ENCODE results near the gene NRDE2.

The NRDE2 gene

DNA sequence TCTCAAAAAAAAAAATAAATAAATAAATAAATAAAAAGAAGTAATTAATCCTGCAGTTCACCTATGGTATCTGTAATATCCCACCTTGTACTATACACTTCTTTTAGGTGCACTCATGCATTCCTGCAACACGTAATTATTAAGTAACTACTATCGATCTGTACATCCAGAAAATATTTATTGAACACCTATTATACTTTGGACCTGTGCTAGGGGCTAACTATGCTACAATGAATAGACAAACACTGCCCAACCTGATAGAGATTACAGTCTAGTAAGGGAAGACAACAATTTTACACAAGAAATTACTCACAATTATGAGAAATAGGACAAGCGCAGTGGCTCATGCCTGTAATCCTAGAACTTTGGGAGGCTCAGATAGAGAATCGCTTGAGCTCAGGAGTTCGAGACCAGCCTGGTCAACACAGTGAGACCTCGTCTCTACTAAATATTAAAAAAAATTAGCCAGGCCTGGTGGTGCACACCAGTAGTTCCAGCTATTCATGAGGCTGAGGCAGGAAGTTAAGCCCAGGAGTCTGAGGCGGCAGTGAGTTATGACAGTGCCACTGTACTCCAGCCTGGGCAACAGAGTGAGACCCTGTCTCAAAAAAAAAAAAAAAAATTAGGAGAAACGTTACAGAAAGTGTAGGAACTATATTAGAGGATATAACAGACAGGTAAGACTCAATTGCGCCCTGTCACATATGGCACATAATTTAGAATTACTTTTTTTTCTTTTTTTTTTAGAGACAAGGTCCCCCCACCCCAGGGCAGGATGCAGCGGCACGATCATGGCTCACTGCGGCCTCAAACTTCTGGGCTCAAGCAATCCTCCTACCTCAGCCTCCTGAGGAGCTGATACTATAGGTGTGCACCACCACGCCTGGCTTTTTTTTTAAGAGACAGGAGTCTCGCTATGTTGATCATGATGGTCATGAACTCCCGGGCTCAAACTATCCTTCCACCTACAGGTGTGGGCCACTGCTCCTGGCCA, 1.2 kb downstream of the NRDE2 start:
- Histone ChIP-seq H3K4me3 (ENCODE audit: low read length) (peak overlapping the region; percentile 85), H3K27ac (ENCODE audit: low read depth, low read length) (peak overlapping the region; percentile 88), H3K36me3 (ENCODE audit: control insufficient read depth, insufficient read depth, low read length) (no peaks in the 10 kb centered on the region), H3K4me1 (ENCODE audit: control insufficient read depth, insufficient read depth, low read length) (no peaks in the 10 kb centered on the region), H3K27me3 (ENCODE audit: control insufficient read depth, insufficient read depth, low read length) (no peaks in the 10 kb centered on the region), H3K9ac (ENCODE audit: low read length) (no peak overlapping the region)

GRCh38 chr14:90321891-90322290, 9.8 kb downstream of the NRDE2 start:
- H3K9ac ChIP-seq (ENCODE audit: low read length): no peak overlapping the region
- no peak overlapping the region for H3K4me3 ChIP-seq (ENCODE audit: low read length)
- peaks cover 3% of the 10 kb centered on the region for H3K36me3 ChIP-seq (ENCODE audit: control insufficient read depth, insufficient read depth, low read length)
- H3K27ac ChIP-seq (ENCODE audit: low read depth, low read length): no peak overlapping the region
- no peaks in the 10 kb centered on the region for H3K4me1 ChIP-seq (ENCODE audit: control insufficient read depth, insufficient read depth, low read length)
- no peaks in the 10 kb centered on the region for H3K27me3 ChIP-seq (ENCODE audit: control insufficient read depth, insufficient read depth, low read length)

DNA sequence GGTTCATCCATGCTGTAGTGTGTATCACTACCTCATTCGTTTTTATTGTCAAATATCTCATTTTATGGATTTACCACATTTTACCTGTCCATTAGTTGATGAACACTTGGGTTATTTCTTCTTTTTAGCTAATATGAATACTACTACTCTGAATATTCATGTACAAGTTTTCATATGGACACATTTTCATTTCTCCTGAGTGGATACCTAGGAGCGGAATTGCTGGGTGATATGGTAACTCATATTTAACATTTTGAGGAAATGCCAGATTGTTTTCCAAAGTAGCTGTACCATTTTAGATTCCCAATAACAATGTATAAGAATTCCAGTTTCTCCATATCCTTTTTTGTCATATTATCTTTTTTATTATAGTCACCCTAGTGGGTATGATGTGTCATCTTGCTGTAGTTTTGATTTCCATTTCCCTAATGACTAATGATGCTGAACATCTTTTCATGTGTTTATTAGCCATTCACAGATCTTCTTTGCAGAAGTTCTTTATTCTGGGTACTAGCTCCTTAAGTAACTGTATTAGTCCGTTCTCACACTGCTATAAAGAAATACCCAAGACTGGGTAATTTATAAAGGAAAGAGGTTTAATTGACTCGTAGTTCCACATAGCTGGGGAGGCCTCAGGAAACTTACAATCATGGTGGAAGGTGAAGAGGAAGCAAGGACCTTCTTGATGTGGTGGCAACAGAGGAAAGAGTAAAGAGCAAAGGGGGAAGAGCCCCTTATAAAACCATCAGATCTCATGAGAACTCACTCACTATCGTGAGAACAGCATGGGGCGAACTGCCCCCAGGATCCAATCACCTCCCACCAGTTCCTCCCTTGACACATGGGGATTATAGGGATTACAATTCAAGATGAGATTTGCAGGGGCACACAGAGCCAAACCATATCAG, 11.9 kb downstream of the NRDE2 start:
- Histone ChIP-seq H3K9ac (ENCODE audit: low read length) (no peak overlapping the region), H3K4me1 (ENCODE audit: control insufficient read depth, insufficient read depth, low read length) (no peaks in the 10 kb centered on the region), H3K36me3 (ENCODE audit: control insufficient read depth, insufficient read depth, low read length) (peaks cover 6% of the 10 kb centered on the region), H3K27ac (ENCODE audit: low read depth, low read length) (no peak overlapping the region), H3K4me3 (ENCODE audit: low read length) (no peak overlapping the region), H3K27me3 (ENCODE audit: control insufficient read depth, insufficient read depth, low read length) (no peaks in the 10 kb centered on the region)

GRCh38 chr14:90319173-90319572, 12.6 kb downstream of the NRDE2 start:
- Histone ChIP-seq H3K36me3 (ENCODE audit: control insufficient read depth, insufficient read depth, low read length) (peaks cover 9% of the 10 kb centered on the region), H3K4me3 (ENCODE audit: low read length) (no peak overlapping the region), H3K27ac (ENCODE audit: low read depth, low read length) (no peak overlapping the region), H3K9ac (ENCODE audit: low read length) (no peak overlapping the region), H3K4me1 (ENCODE audit: control insufficient read depth, insufficient read depth, low read length) (no peaks in the 10 kb centered on the region), H3K27me3 (ENCODE audit: control insufficient read depth, insufficient read depth, low read length) (no peaks in the 10 kb centered on the region)

DNA sequence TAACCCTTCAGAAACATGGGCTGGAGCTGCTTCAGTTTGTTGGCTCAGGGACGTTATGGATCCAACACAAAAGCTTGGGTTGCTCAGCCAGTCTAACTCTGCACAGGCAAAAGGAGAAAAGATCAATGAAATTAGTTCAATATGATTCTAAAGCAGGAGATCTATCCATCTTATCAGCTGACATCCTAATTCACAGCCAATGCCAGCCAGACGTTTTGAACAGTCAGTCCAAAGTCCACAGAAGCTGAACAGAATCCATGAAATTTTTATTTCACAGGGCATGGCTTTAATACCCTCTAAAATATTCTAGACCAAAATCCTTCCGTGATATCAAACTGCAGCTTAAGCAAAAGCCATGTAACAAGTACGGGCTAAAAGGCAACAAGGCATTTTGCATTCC, 13.7 kb downstream of the NRDE2 start:
- no peak overlapping the region for H3K27ac ChIP-seq (ENCODE audit: low read depth, low read length)
- H3K27me3 ChIP-seq (ENCODE audit: control insufficient read depth, insufficient read depth, low read length): no peaks in the 10 kb centered on the region
- no peak overlapping the region for H3K4me3 ChIP-seq (ENCODE audit: low read length)
- peaks cover 12% of the 10 kb centered on the region for H3K36me3 ChIP-seq (ENCODE audit: control insufficient read depth, insufficient read depth, low read length)
- no peaks in the 10 kb centered on the region for H3K4me1 ChIP-seq (ENCODE audit: control insufficient read depth, insufficient read depth, low read length)
- H3K9ac ChIP-seq (ENCODE audit: low read length): no peak overlapping the region

- peaks cover 12% of the 10 kb centered on the region for H3K36me3 ChIP-seq (ENCODE audit: control insufficient read depth, insufficient read depth, low read length)
- no peak overlapping the region for H3K27ac ChIP-seq (ENCODE audit: low read depth, low read length)
- H3K4me3 ChIP-seq (ENCODE audit: low read length): no peak overlapping the region
- no peaks in the 10 kb centered on the region for H3K27me3 ChIP-seq (ENCODE audit: control insufficient read depth, insufficient read depth, low read length)
- H3K9ac ChIP-seq (ENCODE audit: low read length): no peak overlapping the region
- no peaks in the 10 kb centered on the region for H3K4me1 ChIP-seq (ENCODE audit: control insufficient read depth, insufficient read depth, low read length)
Measured at GRCh38 chr14:90317286-90317685, 14.5 kb downstream of the NRDE2 start.

DNA sequence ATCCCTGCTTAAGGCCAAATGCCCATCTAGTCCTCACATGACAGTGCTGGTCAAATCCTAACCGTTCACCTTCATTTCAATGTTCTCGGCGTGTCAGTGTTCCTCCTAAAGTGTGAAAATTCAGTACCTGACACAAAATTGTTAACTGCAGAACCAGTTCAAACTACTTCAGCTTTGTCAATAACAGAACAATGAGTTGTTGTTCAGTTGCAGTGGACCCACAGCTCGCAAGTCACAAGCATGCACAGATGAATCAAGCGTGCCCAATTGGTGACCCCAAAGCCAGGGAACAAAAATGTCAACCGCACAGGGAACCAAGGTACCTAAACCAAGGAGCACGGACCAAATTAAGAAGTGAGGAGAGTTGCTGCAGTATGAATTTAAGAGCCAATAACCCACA, 23.2 kb downstream of the NRDE2 start:
- Histone ChIP-seq H3K4me1 (ENCODE audit: control insufficient read depth, insufficient read depth, low read length) (no peaks in the 10 kb centered on the region), H3K9ac (ENCODE audit: low read length) (no peak overlapping the region), H3K27me3 (ENCODE audit: control insufficient read depth, insufficient read depth, low read length) (no peaks in the 10 kb centered on the region), H3K36me3 (ENCODE audit: control insufficient read depth, insufficient read depth, low read length) (peaks cover 5% of the 10 kb centered on the region), H3K4me3 (ENCODE audit: low read length) (no peak overlapping the region), H3K27ac (ENCODE audit: low read depth, low read length) (no peak overlapping the region)

DNA sequence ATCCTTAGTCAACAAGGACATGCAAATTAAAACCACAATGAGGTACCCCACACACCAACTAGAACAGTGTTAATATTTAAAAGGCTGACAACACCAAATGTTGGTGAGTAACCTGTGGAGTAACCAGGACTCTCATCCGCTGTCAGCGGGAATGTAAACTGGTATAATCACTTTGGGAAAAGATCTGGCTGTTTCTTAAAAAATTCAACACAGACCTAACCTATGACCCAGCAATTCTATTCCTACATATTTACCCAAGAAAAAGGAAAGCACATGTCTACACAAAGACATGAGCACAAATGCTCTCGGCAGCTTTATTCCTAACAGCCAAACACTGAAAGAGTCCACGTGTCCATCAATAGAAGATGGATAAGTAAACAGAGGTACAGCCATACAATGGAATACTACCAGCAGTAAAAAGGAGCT, 26.6 kb downstream of the NRDE2 start:
- Histone ChIP-seq H3K4me1 (ENCODE audit: control insufficient read depth, insufficient read depth, low read length) (peaks cover 11% of the 10 kb centered on the region), H3K36me3 (ENCODE audit: control insufficient read depth, insufficient read depth, low read length) (peaks cover 7% of the 10 kb centered on the region), H3K27me3 (ENCODE audit: control insufficient read depth, insufficient read depth, low read length) (no peaks in the 10 kb centered on the region), H3K9ac (ENCODE audit: low read length) (no peak overlapping the region), H3K27ac (ENCODE audit: low read depth, low read length) (no peak overlapping the region), H3K4me3 (ENCODE audit: low read length) (no peak overlapping the region)

DNA sequence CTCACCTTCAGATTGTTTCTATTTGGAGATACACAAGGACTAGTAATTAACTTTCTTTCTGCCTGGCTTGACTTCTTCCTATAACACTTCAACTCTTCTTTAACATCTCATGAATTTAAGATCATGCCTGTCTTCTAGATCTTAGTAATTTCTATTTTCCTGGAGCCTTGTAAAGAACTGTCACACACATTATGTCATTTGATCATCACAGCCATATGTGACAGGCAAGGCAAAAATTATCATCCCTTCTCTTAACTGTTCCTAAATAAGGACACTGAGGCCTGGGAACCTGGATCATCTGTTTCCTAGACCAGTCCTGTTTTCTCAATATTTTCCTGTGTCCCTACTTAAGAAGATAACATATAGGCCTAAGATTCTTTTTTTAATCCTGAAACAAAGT, 27.2 kb downstream of the NRDE2 start:
- Histone ChIP-seq H3K9ac (ENCODE audit: low read length) (no peak overlapping the region), H3K4me1 (ENCODE audit: control insufficient read depth, insufficient read depth, low read length) (peaks cover 11% of the 10 kb centered on the region), H3K36me3 (ENCODE audit: control insufficient read depth, insufficient read depth, low read length) (peaks cover 7% of the 10 kb centered on the region), H3K27ac (ENCODE audit: low read depth, low read length) (no peak overlapping the region), H3K4me3 (ENCODE audit: low read length) (no peak overlapping the region), H3K27me3 (ENCODE audit: control insufficient read depth, insufficient read depth, low read length) (no peaks in the 10 kb centered on the region)

GRCh38 chr14:90303473-90303872, 28.3 kb downstream of the NRDE2 start:
- Histone ChIP-seq H3K9ac (ENCODE audit: low read length) (no peak overlapping the region), H3K4me3 (ENCODE audit: low read length) (no peak overlapping the region), H3K27me3 (ENCODE audit: control insufficient read depth, insufficient read depth, low read length) (no peaks in the 10 kb centered on the region), H3K4me1 (ENCODE audit: control insufficient read depth, insufficient read depth, low read length) (peaks cover 11% of the 10 kb centered on the region), H3K36me3 (ENCODE audit: control insufficient read depth, insufficient read depth, low read length) (peaks cover 7% of the 10 kb centered on the region), H3K27ac (ENCODE audit: low read depth, low read length) (no peak overlapping the region)

DNA sequence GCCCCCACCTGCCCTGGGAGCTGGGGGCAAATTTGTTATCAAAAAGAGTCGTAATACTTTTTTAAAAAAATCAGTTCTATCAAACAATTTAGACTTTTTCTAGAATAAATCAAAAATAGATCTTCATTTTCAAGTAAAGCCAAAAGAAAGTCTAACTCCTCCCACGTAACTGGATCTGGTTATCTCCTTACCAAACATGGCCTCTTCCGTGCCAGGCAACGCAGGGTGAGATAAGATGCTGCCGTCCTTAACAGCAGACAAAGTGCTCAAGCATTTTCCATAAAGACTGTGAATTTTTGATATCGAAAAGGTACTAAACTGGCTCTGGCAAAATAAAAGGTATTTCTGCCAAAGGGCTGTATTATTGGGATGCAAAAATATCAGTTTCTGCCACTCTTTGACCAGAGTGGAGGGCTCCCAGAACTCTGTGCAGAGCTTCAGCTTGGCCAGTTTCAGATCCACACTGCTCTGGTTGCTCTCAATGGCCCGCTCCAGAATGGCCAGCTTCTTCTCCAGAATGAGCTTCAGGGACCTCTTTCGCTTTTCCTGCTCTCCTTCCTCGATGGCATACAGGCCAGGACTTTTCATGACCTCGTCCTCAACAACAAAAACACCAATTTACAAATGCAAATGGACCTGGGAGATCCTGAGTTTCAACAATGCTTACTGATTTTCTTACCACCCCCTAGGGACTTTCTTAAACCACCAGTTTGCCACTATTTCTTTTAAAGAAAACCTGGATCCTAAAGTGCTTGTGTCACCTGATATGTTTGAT, 29.0 kb downstream of the NRDE2 start:
- Histone ChIP-seq H3K4me1 (ENCODE audit: control insufficient read depth, insufficient read depth, low read length) (peaks cover 11% of the 10 kb centered on the region), H3K27me3 (ENCODE audit: control insufficient read depth, insufficient read depth, low read length) (no peaks in the 10 kb centered on the region), H3K9ac (ENCODE audit: low read length) (no peak overlapping the region), H3K4me3 (ENCODE audit: low read length) (no peak overlapping the region), H3K27ac (ENCODE audit: low read depth, low read length) (peak overlapping the region; percentile 68), H3K36me3 (ENCODE audit: control insufficient read depth, insufficient read depth, low read length) (peaks cover 7% of the 10 kb centered on the region)

DNA sequence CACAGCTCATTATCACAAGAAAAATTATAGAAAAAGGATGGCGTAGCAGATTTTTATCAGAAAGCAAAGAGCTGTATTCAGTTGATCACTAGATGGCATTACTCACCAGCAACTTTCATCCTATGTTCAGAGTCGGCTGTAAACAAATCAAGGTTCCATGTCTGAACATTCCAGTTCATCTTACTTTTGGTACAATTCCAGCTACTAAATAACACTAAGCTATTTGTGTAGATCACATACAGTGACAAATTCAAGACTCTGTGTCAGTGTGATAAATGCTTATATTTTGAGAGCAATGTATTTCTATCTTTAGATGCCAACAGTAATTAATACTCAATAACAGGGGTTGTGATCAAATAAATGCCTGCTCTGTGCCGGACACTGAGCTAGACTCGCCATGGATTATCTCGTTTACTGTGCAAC, 30.1 kb downstream of the NRDE2 start:
- Histone ChIP-seq H3K36me3 (ENCODE audit: control insufficient read depth, insufficient read depth, low read length) (peaks cover 5% of the 10 kb centered on the region), H3K27ac (ENCODE audit: low read depth, low read length) (peak overlapping the region; percentile 68), H3K27me3 (ENCODE audit: control insufficient read depth, insufficient read depth, low read length) (no peaks in the 10 kb centered on the region), H3K9ac (ENCODE audit: low read length) (no peak overlapping the region), H3K4me3 (ENCODE audit: low read length) (no peak overlapping the region), H3K4me1 (ENCODE audit: control insufficient read depth, insufficient read depth, low read length) (peaks cover 11% of the 10 kb centered on the region)

Measured in rectal smooth muscle tissue (tissue), 1 donor.